ENCODE results near the gene APCDD1. TPM values are rescaled to one million over a fixed set of nuclear protein-coding genes. Genes with fewer than 3 reads are reported as not detected.

Gene APCDD1
- polyA plus RNA-seq, 1 experiment, result 0.01 TPM

DNA sequence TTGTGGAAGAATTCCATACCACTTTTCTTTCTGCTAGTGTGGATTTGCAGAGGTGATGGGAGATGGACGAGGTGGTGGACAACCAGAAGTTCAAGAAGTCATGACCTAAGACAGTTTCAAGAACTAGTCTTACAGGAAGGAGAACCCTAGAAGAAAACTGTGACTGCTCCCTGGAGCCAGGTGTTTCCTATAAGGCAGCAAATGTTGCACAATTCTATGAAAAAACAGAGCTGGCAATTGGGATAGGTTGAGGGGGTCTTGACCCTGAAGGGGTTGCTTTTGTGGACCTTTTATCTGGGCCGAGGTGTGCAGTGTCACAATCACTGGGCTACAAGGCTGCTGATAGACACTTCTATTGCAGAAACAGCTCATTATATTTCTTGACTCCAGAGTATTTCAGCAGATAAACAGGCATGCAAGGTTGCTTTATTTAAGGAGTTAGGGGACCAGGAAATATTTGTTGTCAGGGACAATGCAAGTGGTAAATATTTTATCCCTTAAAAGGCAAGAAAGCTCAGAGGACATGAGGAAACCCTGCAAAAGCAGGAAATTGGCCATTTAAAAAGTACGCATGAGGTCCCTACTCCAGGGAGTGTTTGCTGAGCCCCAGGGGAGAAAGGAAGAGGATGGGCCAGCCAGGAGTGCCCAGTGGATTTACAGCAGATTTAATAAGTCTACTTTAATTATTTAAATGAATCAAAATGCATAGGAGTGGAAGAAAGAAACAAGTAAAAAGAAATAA, 22.9 kb downstream of the APCDD1 start:
- H3K27me3 ChIP-seq (ENCODE audit: control insufficient read depth, insufficient read depth, low read length), result peaks cover 4% of the 10 kb centered on the region
- ChIA-PET POLR2A (no interaction called here), CTCF (no interaction called here)
- H3K9me3 ChIP-seq (ENCODE audit: control insufficient read depth, insufficient read depth, low read length), result no peaks in the 10 kb centered on the region; the same call in 1 of the 2 replicates
- DNase-seq (ENCODE audit: low read depth, low spot score), result no peak
- H3K27ac ChIP-seq (ENCODE audit: low read depth, low read length), result no peak overlapping the region
- TF ChIP-seq, protein P1, sequence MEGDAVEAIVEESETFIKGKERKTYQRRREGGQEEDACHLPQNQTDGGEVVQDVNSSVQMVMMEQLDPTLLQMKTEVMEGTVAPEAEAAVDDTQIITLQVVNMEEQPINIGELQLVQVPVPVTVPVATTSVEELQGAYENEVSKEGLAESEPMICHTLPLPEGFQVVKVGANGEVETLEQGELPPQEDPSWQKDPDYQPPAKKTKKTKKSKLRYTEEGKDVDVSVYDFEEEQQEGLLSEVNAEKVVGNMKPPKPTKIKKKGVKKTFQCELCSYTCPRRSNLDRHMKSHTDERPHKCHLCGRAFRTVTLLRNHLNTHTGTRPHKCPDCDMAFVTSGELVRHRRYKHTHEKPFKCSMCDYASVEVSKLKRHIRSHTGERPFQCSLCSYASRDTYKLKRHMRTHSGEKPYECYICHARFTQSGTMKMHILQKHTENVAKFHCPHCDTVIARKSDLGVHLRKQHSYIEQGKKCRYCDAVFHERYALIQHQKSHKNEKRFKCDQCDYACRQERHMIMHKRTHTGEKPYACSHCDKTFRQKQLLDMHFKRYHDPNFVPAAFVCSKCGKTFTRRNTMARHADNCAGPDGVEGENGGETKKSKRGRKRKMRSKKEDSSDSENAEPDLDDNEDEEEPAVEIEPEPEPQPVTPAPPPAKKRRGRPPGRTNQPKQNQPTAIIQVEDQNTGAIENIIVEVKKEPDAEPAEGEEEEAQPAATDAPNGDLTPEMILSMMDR (IDR thresholded peaks at IDR 0.05; ENCODE audit: low read depth, low read length), result no peak
- H3K4me3 ChIP-seq (ENCODE audit: low read depth, low read length), result no peak overlapping the region

DNA sequence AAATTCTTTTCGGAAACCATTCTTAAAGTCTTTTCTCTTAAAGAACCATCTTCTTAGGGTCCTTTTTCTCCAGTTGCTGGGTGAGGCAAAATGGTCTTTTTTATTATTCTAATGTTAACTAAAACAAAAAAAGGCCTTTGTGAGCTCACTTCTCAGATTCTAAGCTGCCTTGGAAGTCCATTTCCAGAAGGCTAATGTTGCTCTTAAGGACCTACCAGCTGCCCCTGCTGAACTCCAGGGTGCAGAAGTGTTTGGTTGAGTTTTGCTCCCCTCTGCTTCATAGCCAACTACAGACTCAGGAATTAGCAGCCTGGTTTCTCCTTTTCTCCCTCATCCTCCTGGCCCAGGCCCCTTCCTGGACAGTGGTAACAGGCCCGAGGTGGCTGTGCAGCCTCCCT, 23.4 kb downstream of the APCDD1 start:
- Histone ChIP-seq H3K27ac (ENCODE audit: low read depth, low read length) (no peak overlapping the region), H3K9me3 (ENCODE audit: control insufficient read depth, insufficient read depth, low read length) (no peaks in the 10 kb centered on the region; the same call in 1 of the 2 replicates), H3K27me3 (ENCODE audit: control insufficient read depth, insufficient read depth, low read length) (peaks cover 4% of the 10 kb centered on the region), H3K4me3 (ENCODE audit: low read depth, low read length) (no peak overlapping the region)
- ChIA-PET POLR2A (no interaction called here), CTCF (no interaction called here)
- TF ChIP-seq, protein P1 (IDR thresholded peaks at IDR 0.05; ENCODE audit: low read depth, low read length), result no peak
- DNase-seq (ENCODE audit: low read depth, low spot score), result no peak

DNA sequence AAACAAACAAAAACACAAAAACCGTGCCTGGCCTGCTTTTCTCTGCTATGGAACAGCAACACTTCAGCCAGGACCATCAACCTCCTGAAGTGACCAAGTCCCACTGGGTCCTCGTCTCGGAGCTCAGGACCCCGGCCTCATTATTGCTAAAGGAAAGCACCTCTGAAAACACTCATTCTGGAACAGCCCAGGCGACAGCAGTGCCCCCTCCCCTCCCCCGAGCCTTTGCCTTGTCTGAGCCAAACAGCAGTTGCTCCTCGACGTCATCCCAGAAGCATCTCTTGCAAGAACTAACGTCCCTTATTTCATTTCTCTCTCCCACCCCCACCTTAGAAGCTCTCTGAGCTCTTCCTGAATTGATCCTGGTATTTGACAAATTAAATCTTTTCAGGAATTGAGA, 27.4 kb downstream of the APCDD1 start:
- H3K27ac ChIP-seq (ENCODE audit: low read depth, low read length), result no peak overlapping the region
- DNase-seq (ENCODE audit: low read depth, low spot score), result no peak
- no peak overlapping the region for H3K4me3 ChIP-seq (ENCODE audit: low read depth, low read length)
- H3K9me3 ChIP-seq (ENCODE audit: control insufficient read depth, insufficient read depth, low read length), result no peaks in the 10 kb centered on the region
- POLR2A ChIA-PET, result interaction anchor here (0.6 to 0.7 kb wide), 2 partner anchors 173 to 423 kb away, joined by 4 to 5 read pairs; no protein-coding TSS in a partner anchor
- H3K27me3 ChIP-seq (ENCODE audit: control insufficient read depth, insufficient read depth, low read length), result peaks cover 2% of the 10 kb centered on the region
- TF ChIP-seq, protein P1 (IDR thresholded peaks at IDR 0.05; ENCODE audit: low read depth, low read length), result no peak
- CTCF ChIA-PET, result interaction anchor here (0.7 kb wide), 2 partner anchors 15 to 39 kb away, joined by 3 read pairs; no protein-coding TSS in a partner anchor

DNA sequence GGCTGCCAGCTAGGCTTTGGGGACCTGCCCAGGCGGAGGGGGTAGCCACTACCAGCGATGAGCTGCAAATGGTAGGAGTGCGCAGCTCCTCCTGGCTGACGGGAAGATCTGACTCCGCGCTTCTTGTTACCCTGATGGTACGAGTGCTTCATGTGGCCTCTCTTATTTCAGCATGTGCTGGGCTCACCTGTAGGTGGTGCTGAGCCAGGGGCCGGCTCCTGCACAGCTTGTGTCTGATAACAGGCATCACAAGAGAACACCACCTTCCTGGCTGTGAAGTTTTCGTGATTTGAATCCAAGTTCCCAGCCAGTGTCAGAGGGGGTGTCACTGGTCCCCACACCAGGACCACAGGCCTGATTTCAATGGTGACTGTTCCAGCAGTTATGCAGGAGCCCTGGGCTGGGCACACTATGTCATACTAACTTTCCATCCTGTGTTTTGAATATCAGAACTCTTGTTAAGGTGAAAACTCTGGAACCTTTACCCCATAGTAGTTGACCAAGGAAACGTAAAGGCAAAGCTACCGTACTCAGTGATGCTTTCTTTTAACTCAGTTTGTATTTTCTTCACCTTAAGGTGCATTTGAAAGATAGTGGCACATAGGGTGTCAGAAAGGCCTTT, 28.0 kb downstream of the APCDD1 start:
- CTCF ChIA-PET, result interaction anchor here (0.7 kb wide), 2 partner anchors 14 to 40 kb away, joined by 3 read pairs; no protein-coding TSS in a partner anchor
- DNase-seq (ENCODE audit: low read depth, low spot score), result no peak
- TF ChIP-seq, protein P1 (IDR thresholded peaks at IDR 0.05; ENCODE audit: low read depth, low read length), result no peak
- H3K27me3 ChIP-seq (ENCODE audit: control insufficient read depth, insufficient read depth, low read length), result peaks cover 4% of the 10 kb centered on the region
- POLR2A ChIA-PET, result interaction anchor here (0.6 to 0.7 kb wide), 2 partner anchors 173 to 423 kb away, joined by 4 to 5 read pairs; no protein-coding TSS in a partner anchor
- H3K27ac ChIP-seq (ENCODE audit: low read depth, low read length), result no peak overlapping the region
- H3K4me3 ChIP-seq (ENCODE audit: low read depth, low read length), result no peak overlapping the region
- H3K9me3 ChIP-seq (ENCODE audit: control insufficient read depth, insufficient read depth, low read length), result no peaks in the 10 kb centered on the region

Data from AG04450 (cell line).